ENCODE results near the gene RAB40C. TPM values are rescaled to one million over a fixed set of nuclear protein-coding genes. Genes with fewer than 3 reads are reported as not detected.

The RAB40C gene
- total and polyA plus RNA-seq, 3 donors from 2014 or later, result 27.6 to 51.2 (median 47.9) TPM

GRCh38 chr16:600781-601180 lies 10.9 kb downstream of the RAB40C start:
- no peaks in the 10 kb centered on the region for H3K4me1 ChIP-seq
- TF ChIP-seq POLR2A (IDR thresholded peaks at IDR 0.05), result no peak
- TF ChIP-seq CTCF (IDR thresholded peaks at IDR 0.05), result no peak
- WGBS, 2 donors, result 69 to 71% methylated on average over 7 of the region's 7 CpGs

GRCh38 chr16:603933-604332 lies 14.1 kb downstream of the RAB40C start:
- intact Hi-C loops (cut with DNase I; ENCODE audit: low total_unique reads), result no loop called here

More at GRCh38 chr16:600781-601180, 10.9 kb downstream of the RAB40C start:
- Histone ChIP-seq H3K9me3 (no peaks in the 10 kb centered on the region), H3K27me3 (no peaks in the 10 kb centered on the region), H3K27ac (no peak overlapping the region), H3K36me3 (ENCODE audit: low read depth, missing control alignments) (no peaks in the 10 kb centered on the region), H3K4me3 (no peak overlapping the region)
- no peak for DNase-seq
- intact Hi-C loops (cut with DNase I; ENCODE audit: low total_unique reads), result no loop called here

GRCh38 chr16:606656-607307 lies 16.9 kb downstream of the RAB40C start:
- intact Hi-C loops (cut with DNase I; ENCODE audit: low total_unique reads), result no loop called here
- Histone ChIP-seq H3K9me3 (no peaks in the 10 kb centered on the region), H3K27ac (no peak overlapping the region), H3K27me3 (no peaks in the 10 kb centered on the region), H3K4me1 (no peaks in the 10 kb centered on the region), H3K4me3 (no peak overlapping the region), H3K36me3 (ENCODE audit: low read depth, missing control alignments) (no peaks in the 10 kb centered on the region)
- no peak for TF ChIP-seq CTCF (IDR thresholded peaks at IDR 0.05)
- TF ChIP-seq POLR2A (IDR thresholded peaks at IDR 0.05), result no peak
- DNase-seq, result no peak
- 94 to 96% methylated on average over 11 to 22 of the region's 22 CpGs for WGBS, 2 donors

More at GRCh38 chr16:603933-604332, 14.1 kb downstream of the RAB40C start:
- H3K9me3 ChIP-seq, result no peaks in the 10 kb centered on the region
- H3K27ac ChIP-seq, result no peak overlapping the region
- DNase-seq, result no peak
- H3K27me3 ChIP-seq, result no peaks in the 10 kb centered on the region
- no peak overlapping the region for H3K4me3 ChIP-seq
- no peaks in the 10 kb centered on the region for H3K36me3 ChIP-seq (ENCODE audit: low read depth, missing control alignments)
- WGBS, 2 donors, result 80 to 90% methylated on average over 5 of the region's 5 CpGs
- no peaks in the 10 kb centered on the region for H3K4me1 ChIP-seq
- TF ChIP-seq POLR2A (IDR thresholded peaks at IDR 0.05) (no peak), CTCF (IDR thresholded peaks at IDR 0.05) (no peak)

- Histone ChIP-seq H3K27me3 (no peaks in the 10 kb centered on the region), H3K27ac (no peak overlapping the region), H3K4me1 (no peaks in the 10 kb centered on the region), H3K9me3 (no peaks in the 10 kb centered on the region), H3K4me3 (no peak overlapping the region), H3K36me3 (ENCODE audit: low read depth, missing control alignments) (no peaks in the 10 kb centered on the region)
- intact Hi-C loops (cut with DNase I; ENCODE audit: low total_unique reads), result no loop called here
- TF ChIP-seq CTCF (IDR thresholded peaks at IDR 0.05), result no peak
- no peak for TF ChIP-seq POLR2A (IDR thresholded peaks at IDR 0.05)
- no peak for DNase-seq
- WGBS, 2 donors, result 90 to 92% methylated on average over 10 of the region's 10 CpGs
These were observed 18.2 kb downstream of the RAB40C start for GRCh38 chr16:608019-608418.

DNA sequence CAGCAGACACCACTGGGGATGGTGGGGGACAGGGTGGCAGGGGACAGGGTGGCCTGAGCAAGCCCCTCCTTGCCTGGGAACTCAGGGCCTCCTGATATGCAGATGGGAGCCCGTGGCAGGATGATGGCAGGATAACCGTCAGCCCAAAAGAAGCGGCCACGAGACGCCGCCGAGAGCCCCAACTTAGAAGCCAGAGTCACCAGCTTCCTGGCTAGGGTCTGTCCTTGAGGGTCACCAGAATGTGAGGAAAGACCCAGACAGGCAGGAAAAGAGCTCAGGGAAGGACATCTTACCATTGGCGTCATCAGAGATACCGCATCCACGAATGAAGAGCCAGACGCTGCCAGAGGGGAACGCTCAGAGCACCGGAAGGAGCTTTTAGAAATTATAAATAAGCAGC lies 19.4 kb downstream of the RAB40C start:
- Histone ChIP-seq H3K4me1 (no peaks in the 10 kb centered on the region), H3K27me3 (no peaks in the 10 kb centered on the region), H3K27ac (no peak overlapping the region), H3K9me3 (no peaks in the 10 kb centered on the region), H3K36me3 (ENCODE audit: low read depth, missing control alignments) (no peaks in the 10 kb centered on the region), H3K4me3 (no peak overlapping the region)
- TF ChIP-seq CTCF (IDR thresholded peaks at IDR 0.05), result no peak
- no peak for TF ChIP-seq POLR2A (IDR thresholded peaks at IDR 0.05)
- DNase-seq, result no peak
- intact Hi-C loops (cut with DNase I; ENCODE audit: low total_unique reads), result no loop called here
- WGBS, 2 donors, result 82 to 84% methylated on average over 10 to 13 of the region's 13 CpGs
